GM21390 (cell line): ENCODE measurements around the gene SH3PXD2A.

Source experiments
- ATAC-seq: cut with Tn5 transposase; IDR thresholded peaks from one replicate; pipeline ENCODE4 v1.9.1; 2021; ENCODE audit not compliant: unreplicated experiment

SH3PXD2A gene

DNA sequence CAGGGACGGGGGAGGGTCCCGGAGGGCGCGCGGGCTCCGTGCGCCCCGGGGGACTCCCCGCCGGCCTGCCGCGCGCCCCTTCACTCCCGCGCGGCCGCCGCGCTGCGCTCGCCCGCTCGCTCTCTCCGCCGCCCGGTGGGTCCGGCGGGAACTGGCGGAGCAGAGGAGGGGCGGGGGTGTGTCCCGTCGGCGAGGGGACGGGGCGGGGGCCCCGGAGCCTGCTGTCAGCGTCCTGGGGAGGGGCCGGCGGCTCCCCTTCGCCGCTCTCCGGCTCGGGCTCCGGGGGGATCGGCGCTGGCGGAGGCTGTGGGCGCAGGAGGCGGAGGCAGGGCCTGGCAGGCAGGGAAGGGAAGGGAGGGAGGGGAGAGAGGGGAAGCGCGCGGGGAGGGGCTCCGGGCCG, at the start of gene SH3PXD2A:
Gene SH3PXD2A, minus strand, starts transcription at position 153 of the 400 bp plus-strand sequence. CDS start 310 bp downstream, outside the sequence.
- no peak for ATAC-seq

- no peak for ATAC-seq
These were observed 45.9 kb upstream of the SH3PXD2A start for GRCh38 chr10:103901299-103901698.

- no peak for ATAC-seq
These were observed 43.9 kb upstream of the SH3PXD2A start for GRCh38 chr10:103899312-103899711.

GRCh38 chr10:103897241-103897774, 41.9 kb upstream of the SH3PXD2A start:
- ATAC-seq = no peak

DNA sequence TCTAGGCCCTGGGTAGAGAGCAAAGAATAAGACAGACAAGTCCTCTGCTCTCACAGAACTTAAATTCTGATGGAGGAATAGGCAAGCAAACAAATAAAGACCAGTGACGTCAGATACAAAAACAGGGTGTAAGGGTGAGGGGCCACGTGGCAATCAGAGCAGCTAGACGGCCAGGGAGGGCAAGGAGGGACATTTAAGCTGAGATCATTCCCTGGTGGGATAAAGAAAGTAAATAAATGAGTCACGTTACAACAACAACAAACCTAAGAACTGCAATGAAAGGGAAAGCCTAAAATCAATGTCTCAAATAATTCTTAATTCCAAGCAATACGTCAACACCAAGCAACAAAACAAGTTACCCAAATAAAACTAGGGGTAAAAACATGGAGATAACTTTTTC, 40.8 kb upstream of the SH3PXD2A start:
- ATAC-seq = no peak

GRCh38 chr10:103895411-103896186, 40.2 kb upstream of the SH3PXD2A start:
- ATAC-seq = no peak

- no peak for ATAC-seq
These were observed 39.1 kb upstream of the SH3PXD2A start for GRCh38 chr10:103894441-103894864.

GRCh38 chr10:103893817-103894216, 38.4 kb upstream of the SH3PXD2A start:
- no peak for ATAC-seq

GRCh38 chr10:103892181-103892580, 36.8 kb upstream of the SH3PXD2A start:
- ATAC-seq = no peak

- ATAC-seq = no peak
These were observed 35.3 kb upstream of the SH3PXD2A start for GRCh38 chr10:103890688-103891087.

DNA sequence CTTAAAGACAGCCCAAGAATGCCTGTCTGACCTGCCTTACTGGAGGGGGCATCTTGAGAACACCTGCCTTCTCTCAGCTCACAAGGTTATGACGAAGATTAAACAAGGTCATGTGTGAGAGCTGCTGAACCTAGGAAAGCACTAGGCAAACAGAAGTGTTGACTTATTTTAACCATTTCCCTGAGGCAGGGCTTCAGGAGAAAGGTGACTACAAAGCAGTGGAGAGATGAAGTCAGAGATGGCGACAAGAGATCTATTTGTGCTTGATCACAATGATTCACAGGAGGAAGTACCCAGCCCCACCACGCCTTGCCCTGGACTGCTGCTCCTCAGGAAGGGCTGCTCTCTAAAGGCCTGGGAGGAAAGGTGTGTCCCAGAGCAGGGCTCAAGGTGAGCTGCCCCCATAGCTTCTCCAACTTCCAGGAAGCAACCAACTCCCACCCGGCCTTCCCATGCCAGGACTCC, 34.9 kb upstream of the SH3PXD2A start:
- no peak for ATAC-seq

DNA sequence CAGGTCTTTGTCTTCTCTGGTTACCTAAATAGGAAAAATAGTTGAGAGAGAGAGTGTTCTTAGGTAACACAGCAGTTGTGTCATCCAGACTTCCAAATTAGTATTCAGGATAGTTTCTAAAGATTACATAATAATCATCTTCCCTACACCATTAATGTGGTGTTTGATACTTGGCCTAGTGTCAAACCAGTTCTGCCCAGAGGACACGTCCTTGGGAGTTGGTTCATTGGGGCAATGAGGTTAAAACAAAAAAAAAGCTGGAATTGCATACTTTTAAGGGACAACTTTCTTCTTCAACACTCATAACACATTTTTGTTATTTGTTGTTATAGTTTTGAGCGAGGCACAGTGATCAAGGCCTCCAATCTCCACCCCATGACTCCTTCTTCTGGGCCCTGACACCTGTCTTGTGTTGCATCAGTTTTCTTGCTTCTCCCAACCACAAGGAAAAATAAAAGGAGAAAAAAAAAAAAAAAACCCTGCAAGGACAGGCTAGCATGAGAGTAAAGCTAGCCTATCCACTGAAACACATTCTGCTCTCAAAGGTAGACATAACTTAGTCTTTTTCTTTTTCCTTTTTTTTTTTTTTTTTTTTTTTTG, 33.8 kb upstream of the SH3PXD2A start:
- ATAC-seq = no peak

DNA sequence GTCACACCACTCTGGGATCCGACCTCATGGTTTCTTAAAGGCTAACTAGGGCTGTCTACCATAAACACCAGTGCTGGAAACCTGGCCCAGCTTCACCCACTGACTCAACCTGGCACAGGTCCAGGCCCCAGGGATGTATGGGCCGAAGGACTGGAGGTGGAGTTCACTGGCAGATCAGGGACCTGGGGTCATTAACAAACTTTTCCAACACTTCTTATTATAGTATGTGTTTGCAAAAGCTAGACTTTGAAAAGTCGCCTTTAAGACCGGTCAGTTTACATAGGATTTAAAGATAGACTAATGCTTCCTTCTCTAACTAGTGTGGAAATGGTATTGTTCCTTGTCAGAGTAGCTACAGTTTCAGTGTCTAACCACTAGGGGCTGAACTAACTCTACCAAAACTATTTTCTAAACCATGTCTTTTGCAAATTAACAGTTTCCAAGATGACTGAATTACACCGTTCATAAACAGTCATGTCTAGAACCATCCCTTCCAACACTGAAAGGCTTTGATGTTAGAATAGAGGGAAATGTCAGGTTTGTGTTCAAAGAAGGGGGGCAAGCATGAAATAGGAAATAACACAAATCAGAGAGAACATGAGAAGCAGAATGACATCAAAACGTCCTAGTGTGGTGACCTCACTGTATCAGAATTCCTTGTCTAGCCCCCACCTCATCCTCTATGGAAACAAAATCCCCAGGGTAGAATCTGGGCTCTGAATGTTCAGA, 32.9 kb upstream of the SH3PXD2A start:
- ATAC-seq = no peak

DNA sequence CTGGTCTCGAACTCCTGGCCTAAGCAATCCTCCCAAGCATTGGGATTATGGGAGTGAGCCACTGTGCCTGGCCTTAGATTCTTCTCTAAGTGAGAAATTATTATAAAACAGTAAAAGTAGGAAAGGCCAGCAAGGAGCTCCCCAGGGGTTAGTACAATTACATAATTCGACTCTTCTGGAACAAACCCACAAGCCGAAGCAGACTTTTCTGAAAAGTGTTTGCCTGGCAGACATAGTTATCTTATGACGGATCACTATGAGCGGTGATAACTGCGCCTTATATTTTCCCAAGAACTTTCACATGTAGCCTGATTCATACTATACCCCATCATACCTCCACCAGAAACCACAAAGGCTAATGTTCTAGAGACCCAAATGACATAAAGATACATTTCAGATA, 30.2 kb upstream of the SH3PXD2A start:
- ATAC-seq = no peak

GRCh38 chr10:103884681-103885139, 29.3 kb upstream of the SH3PXD2A start:
- peak; percentile 57 for ATAC-seq

GRCh38 chr10:103882285-103883007, 27.1 kb upstream of the SH3PXD2A start:
- no peak for ATAC-seq

GRCh38 chr10:103881416-103882284, 26.3 kb upstream of the SH3PXD2A start:
- ATAC-seq = no peak

DNA sequence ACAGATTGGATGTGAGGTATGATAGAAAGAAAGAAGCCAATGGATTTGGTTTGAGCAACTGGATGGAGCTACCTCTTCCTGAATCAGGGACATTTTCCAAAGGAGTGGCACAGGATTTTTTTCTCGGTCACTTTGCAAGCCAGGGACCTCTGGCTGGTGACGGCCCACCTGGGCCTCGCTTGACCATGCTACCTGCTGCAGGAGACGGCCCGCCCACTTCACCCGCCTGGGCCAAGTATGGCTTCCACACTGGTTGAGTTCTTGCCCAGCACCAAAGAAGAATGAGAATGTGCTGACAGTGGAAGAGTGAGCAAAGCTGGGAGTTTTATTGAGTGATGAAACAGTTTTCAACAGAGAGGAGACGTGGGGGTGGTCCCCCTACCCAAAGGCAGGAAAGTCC, 24.5 kb upstream of the SH3PXD2A start:
- ATAC-seq = no peak

DNA sequence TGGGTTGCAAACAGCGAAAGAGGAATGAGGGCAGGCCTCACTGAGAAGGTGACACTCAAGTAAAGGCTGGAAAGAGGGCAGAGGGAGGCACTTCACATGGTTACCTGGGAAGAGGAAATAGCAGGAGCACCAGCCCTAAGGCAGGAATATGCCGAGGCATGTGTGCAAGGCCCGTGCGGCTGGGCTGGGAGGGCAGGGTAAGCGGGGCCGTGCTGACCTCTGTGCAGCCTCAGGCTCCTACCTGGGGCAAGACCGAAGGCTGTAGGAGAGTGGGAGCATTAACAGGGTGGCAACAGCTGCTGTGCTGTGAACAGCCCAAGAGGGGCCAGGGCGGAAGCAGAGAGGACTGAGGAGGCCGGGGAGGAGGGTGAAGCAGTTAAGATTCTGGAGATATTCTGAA, 24.0 kb upstream of the SH3PXD2A start:
- ATAC-seq = no peak

- no peak for ATAC-seq
These were observed 22.5 kb upstream of the SH3PXD2A start for GRCh38 chr10:103877861-103878260.
